HG03575 (cell line): ENCODE data around the gene ZNF382.
"Not testable (repeated sequence)": the region's sequence is repeated elsewhere in the genome, so short reads cannot be mapped to it uniquely, and the experiment has no call there.

ENCODE experiments used
- ATAC-seq: cut with Tn5 transposase; IDR thresholded peaks from one replicate; pipeline ENCODE4 v1.9.1; 2021; ENCODE audit not compliant: unreplicated experiment, insufficient number of reproducible peaks, low FRiP score; ENCODE audit errors: extremely low read depth

The ZNF382 gene

GRCh38 chr19:36605101-36605876 is at the start of gene ZNF382:
TSS of gene ZNF382 (plus strand) at chr19:36605313. CDS start at chr19:36609915, 4,602 bp downstream.
- ATAC-seq: no peak

DNA sequence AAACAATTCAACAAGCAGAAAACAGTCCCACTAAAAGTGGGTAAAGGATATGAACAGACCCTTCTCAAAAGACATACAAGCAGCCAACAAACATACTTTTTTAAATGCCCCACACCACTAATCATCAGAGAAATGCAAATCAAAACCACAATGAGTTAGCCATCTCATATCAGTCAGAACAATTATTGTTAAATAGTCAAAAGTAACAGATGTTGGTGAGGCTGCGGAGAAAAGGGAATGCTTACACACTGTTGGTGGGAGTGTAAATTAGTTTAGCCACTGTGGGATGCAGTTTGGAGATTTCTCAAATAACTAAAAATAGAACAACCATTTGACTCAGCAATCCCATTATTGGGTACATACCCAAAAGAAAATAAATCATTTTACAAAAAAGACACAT is 40.7 kb upstream of the ZNF382 start:
- ATAC-seq: no peak

DNA sequence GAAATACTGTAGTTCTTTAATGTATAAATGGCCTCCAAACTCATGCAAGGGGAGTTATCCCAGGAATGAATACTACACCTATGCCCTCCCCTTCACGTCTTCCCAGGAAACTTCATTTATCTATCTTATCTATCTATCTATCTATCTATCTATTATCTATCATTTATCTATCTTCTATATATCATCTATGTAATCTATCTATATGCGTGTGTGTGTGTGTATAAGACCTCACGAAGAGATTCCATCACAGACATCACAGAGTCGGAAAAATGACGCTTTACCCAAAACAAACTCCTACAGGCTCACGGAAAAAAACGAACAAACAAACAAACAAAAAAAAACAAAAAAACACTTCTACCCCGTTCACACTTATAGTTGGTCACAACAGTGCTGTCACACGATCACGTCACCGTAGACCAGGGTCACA is 32.5 kb upstream of the ZNF382 start:
- ATAC-seq: no peak

- peak; percentile 57 for ATAC-seq
Measured at GRCh38 chr19:36573020-36573894, 31.9 kb upstream of the ZNF382 start, which contains the start of gene ZNF529. TSS of gene ZNF529 (minus strand) at chr19:36573292. CDS start at chr19:36572346, 946 bp downstream.

- ATAC-seq: no peak
Measured at GRCh38 chr19:36573895-36574720, 31.0 kb upstream of the ZNF382 start.

DNA sequence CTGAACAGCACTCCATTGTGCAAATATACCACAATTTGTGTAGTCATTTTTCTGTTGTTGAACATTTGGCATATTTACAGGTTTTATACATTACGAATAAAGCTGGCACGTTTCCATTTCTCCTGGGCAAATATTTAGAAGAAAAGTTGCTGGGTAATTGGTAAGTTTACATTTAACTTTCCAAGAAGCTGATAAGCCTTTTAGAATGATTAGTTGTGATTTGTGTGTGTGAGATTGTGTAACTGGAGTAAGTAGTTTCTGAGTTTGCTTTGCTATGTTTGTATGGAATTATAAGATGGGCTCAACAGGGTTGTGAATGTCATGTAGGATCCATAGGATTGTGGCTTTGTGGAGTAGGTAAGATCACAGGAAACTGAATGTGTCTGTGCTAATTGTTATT is 30.4 kb upstream of the ZNF382 start:
- ATAC-seq: no peak

DNA sequence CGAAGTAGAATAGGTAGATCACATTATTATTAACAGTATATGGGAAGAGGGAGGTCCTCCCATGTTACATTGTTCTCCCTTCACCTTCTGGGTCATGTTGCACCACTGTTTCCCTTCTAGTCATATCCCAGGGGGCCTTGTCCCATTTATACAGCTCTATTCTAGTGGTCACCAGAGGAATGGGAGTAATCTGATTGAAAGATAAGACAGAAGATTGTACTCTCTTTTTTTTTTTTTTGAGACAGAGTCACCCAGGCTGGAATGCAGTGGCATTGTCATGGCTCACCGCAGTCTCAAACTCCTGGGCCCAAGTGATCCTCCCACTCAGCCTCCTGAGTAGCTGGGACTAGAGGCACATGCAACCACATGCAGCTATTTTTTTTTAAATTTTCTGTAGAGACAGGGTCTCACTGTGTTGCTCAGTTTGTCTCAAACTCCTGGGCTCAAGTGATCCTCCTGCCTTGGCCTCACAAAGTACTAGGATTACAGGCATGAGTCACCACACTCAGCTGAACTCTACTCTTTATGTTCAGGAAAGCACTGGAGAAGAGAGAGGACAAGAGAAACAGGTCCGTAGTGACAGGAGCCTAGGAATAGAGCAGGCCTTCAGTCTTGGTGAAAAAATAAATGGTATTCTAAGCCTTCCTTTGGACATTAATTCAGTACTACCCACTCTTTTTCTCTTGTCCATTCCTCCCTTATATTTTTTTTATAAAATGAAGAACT is 27.7 kb upstream of the ZNF382 start:
- no peak for ATAC-seq

DNA sequence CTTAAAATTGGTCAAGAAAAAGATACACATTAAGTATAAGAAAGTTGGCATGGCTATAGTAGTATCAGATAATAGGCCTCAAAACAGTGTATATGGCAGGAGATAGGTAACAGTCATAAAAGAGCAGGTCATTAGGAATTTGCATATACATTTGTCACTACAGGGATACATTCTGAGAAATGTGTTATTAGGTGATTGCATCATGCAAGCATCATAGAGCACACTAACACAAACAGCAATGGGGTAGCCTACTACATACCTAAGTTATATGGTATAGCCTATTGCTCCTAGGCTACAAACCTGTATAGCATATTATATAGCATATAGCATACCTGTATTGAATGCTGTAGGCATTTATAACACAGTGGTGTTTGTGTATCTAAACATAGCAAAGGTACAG is 25.9 kb upstream of the ZNF382 start:
- no peak for ATAC-seq

GRCh38 chr19:36602681-36603080 is 2.4 kb upstream of the ZNF382 start:
- not testable (repeated sequence) for ATAC-seq

DNA sequence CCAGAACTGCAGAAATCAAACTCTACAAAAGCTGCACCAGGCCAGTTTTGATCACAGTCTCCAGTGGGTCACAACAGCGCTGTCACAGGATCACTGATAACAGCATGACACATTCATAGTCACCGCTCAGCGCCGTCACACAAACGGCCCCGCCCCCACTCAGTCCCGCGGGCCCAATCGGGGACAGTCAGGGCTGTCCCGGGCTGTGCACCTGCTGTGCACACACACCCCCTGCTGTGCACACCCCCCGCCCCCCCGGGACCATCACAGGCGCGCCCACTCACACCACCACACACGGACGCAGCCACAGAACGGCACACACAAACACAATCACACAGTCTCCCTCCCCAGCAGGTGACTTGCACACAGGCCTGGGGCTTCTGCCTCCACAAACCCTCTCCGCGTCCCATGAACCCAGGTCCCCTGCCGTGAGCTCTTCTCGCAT is 435 bp upstream of the ZNF382 start:
- ATAC-seq: no peak

- no peak for ATAC-seq
Measured at GRCh38 chr19:36605877-36606478, 865 bp downstream of the ZNF382 start.

DNA sequence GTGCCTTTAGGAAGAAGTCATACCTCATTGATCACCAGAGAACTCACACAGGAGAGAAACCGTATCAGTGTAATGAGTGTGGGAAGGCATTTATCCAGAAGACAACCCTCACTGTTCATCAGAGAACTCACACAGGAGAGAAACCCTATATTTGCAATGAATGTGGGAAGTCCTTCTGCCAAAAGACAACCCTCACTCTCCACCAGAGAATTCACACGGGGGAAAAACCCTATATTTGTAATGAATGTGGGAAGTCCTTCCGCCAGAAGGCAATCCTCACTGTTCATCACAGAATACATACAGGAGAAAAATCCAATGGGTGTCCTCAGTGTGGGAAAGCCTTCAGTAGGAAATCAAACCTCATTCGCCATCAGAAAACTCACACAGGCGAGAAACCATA is 21.9 kb downstream of the ZNF382 start:
- ATAC-seq: no peak

DNA sequence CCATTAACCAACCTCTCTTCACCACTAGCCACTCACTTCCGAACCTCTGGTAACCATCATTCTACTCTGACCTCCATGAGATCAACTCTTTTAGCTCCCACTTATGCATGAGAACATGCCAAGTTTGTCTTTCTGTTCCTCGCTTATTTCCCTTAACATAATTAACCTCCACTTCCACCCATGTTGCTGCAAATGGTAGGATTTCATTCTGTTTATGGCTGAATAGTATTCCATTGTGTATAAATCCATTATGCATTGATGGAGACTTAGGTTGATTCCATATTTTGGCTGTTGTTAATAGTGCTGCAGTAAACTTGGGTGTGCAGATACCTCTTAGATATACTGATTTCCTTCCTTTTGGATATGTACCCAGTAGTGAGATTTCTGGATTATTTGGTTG is 30.2 kb downstream of the ZNF382 start:
- no peak for ATAC-seq

DNA sequence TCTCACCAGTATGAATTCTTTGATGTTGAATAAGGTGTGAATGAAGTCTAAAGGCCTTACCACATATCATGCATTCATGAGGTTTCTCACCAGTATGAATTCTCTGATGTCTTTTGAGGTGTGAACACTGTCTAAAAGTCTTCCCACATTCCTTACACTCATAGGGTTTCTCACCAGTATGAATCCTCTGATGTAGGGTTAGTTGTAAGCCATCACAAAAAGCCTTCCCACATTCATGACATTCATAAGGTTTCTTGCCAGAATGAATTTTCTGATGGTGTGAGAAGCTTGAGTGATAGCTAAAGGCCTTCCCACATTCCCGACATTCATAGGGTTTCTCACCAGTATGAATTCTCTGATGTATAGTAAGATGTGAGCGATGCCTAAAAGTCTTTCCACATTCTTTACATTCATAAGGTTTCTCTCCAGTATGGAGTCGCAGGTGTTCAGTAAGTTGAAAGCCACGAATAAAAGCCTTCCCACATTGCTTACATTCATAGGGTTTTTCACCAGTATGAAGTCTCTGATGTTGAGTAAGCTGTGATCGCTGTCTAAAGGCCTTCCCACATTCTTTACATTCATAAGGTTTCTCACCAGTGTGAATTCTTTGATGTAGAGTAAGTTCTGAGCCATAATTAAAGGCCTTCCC is 33.9 kb downstream of the ZNF382 start:
- no peak for ATAC-seq

GRCh38 chr19:36646746-36647145 is 41.6 kb downstream of the ZNF382 start:
- no peak for ATAC-seq

DNA sequence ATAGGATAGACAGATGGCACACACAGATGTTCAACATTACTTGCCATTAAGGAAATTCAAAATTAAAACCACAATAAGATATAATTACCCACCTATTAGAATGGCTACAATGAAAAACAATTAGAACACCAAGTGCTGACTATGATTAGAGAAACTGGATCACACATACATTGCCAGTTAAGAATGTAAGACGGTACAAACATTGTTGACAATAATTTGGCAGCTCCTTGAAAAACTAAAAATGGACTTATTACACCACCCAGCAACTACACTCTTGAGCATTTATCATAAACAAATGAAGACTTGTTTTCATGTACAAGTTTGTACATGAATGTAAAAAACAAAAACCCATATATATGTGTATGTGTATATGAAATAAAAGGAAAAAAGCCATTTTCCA is 47.8 kb downstream of the ZNF382 start:
- no peak for ATAC-seq

DNA sequence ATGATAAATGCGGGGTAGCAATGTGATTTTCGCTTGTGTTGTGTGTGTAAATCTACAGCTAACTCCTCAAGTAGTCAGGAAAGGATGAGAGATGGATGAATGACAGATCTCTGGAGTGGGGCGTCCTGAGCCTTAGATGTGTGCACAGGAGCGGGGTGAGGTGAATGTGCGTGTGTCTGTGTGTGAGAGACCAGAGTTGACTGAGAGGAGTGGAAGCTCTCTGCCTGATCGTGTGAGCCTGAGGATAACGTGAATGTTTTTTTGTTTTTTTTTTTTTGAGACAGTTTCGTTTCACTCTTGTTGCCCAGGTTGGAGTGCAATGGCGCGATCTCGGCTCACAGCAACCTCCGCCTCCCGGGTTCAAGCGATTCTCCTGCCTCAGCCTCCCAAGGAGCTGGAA is 60.7 kb downstream of the ZNF382 start:
- no peak for ATAC-seq

DNA sequence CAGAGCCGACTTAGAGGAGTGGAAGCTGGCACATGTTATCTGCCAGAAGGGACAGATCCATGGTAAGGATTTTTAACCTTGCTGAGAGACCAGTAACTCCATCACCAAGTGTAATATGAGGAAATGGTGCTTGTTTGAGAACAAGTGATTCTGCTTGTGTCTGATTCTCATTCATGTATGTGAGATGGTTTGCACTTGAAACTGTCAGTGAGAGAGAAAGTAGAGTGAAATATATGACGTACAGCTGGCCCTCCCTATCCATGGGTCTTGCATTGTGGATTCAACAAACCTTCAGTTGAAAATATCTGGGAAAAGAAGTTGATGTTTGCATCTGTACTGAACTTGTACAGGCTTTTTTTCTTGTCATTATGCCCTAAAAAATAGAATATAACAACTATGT is 63.5 kb downstream of the ZNF382 start:
- no peak for ATAC-seq
